CD14-positive monocyte (primary cell): ENCODE results near the gene DNM2. TPM values are rescaled to one million over a fixed set of nuclear protein-coding genes. Genes with fewer than 3 reads are reported as not detected.

Source experiments
- DNase-seq, 3 donors: peaks; one replicate each; pipeline ENCODE4 v3.0.0-alpha.2; 2011 to 2022
- H2AFZ ChIP-seq: 2 replicates; pipeline ENCODE4 v1.6.0; 2012; ENCODE audit warnings: mild to moderate bottlenecking, low read depth, low read length, inconsistent platforms; ENCODE audit not compliant: insufficient read depth, poor library complexity, severe bottlenecking
- H3K27ac ChIP-seq, 2 donors: 1 replicate in 1 of 2; 2 replicates in 1 of 2; pipeline ENCODE4 v1.5.1; 2012 to 2013; ENCODE audit warnings: low read length in 2 of 2, control low read depth in 1 of 2, inconsistent platforms in 1 of 2, low read depth in 1 of 2, mild to moderate bottlenecking in 1 of 2
- H3K27me3 ChIP-seq, 2 donors: one replicate each; pipeline versions ENCODE4 v1.6.0 to v1.6.1; 2011 to 2013; ENCODE audit warnings: low read length in 2 of 2; ENCODE audit not compliant: control insufficient read depth in 2 of 2, insufficient read depth in 2 of 2
- H3K36me3 ChIP-seq, 2 donors: replicated peaks in 1 of 2; 1 replicate in 1 of 2; 2 replicates in 1 of 2; pipeline versions ENCODE4 v1.5.1 to v1.6.1; 2012 to 2013; ENCODE audit warnings: low read length in 2 of 2, control low read depth in 1 of 2, inconsistent platforms in 1 of 2, mild to moderate bottlenecking in 1 of 2; ENCODE audit not compliant: insufficient read depth in 2 of 2, control insufficient read depth in 1 of 2
- H3K4me1 ChIP-seq, 2 donors: 1 replicate in 1 of 2; 2 replicates in 1 of 2; pipeline versions ENCODE4 v1.5.1 to v1.6.1; 2012 to 2013; ENCODE audit warnings: low read length in 2 of 2, control low read depth in 1 of 2, inconsistent platforms in 1 of 2, mild to moderate bottlenecking in 1 of 2, moderate library complexity in 1 of 2; ENCODE audit not compliant: insufficient read depth in 2 of 2, control insufficient read depth in 1 of 2
- H3K4me2 ChIP-seq: replicated peaks from 2 replicates; pipeline ENCODE3; 2012; ENCODE audit warnings: low read length, moderate library complexity, mild to moderate bottlenecking; ENCODE audit not compliant: poor library complexity, severe bottlenecking; ENCODE audit errors: extremely low read depth
- H3K4me3 ChIP-seq, 3 experiments: fragments of 200-600 bp in 1 of 3; sonication (generic) in 1 of 3; replicated peaks in 1 of 3; 1 replicate in 2 of 3; 2 replicates in 1 of 3; pipeline ENCODE4 v1.5.1; 2011 to 2013; ENCODE audit warnings: low read length in 3 of 3, mild to moderate bottlenecking in 3 of 3, control low read depth in 2 of 3, low read depth in 2 of 3, inconsistent platforms in 1 of 3, moderate library complexity in 1 of 3
- H3K79me2 ChIP-seq: 2 replicates; pipeline ENCODE4 v1.6.0; 2012; ENCODE audit warnings: mild to moderate bottlenecking, control low read depth, inconsistent platforms, low read length, moderate library complexity; ENCODE audit not compliant: insufficient read depth
- H3K9ac ChIP-seq: 2 replicates; pipeline ENCODE4 v1.6.0; 2017; ENCODE audit warnings: low read length, mild to moderate bottlenecking; ENCODE audit not compliant: insufficient read depth, poor library complexity, severe bottlenecking
- H3K9me3 ChIP-seq, 2 donors: replicated peaks in 1 of 2; 1 replicate in 1 of 2; 2 replicates in 1 of 2; pipeline versions ENCODE4 v1.5.1 to v1.6.1; 2012 to 2013; ENCODE audit warnings: low read length in 2 of 2, control low read depth in 1 of 2; ENCODE audit not compliant: control insufficient read depth in 1 of 2, insufficient read depth in 1 of 2
- H4K20me1 ChIP-seq: 2 replicates; pipeline ENCODE4 v1.6.0; 2012; ENCODE audit warnings: mild to moderate bottlenecking, low read length, control low read depth, moderate library complexity; ENCODE audit not compliant: insufficient read depth
- H3K27ac Mint-ChIP-seq, 7 donors: one replicate each; pipeline ENCODE4 v1.8.0; 2020; ENCODE audit warnings: mild to moderate bottlenecking in 7 of 7, mixed read lengths in 7 of 7, moderate library complexity in 6 of 7, inconsistent platforms in 2 of 7
- H3K27me3 Mint-ChIP-seq, 3 donors: one replicate each; pipeline ENCODE4 v1.8.0; 2021 to 2022; ENCODE audit warnings: low read depth in 3 of 3, mild to moderate bottlenecking in 3 of 3, mixed read lengths in 3 of 3, moderate library complexity in 3 of 3, inconsistent platforms in 1 of 3
- H3K36me3 Mint-ChIP-seq, 2 donors: one replicate each; pipeline ENCODE4 v1.8.0; 2020; ENCODE audit warnings: mixed read lengths in 2 of 2, inconsistent platforms in 1 of 2, mild to moderate bottlenecking in 1 of 2
- H3K4me1 Mint-ChIP-seq: one replicate; pipeline ENCODE4 v1.8.0; 2020; ENCODE audit warnings: mild to moderate bottlenecking, mixed read lengths
- H3K4me3 Mint-ChIP-seq, 2 donors: one replicate each; pipeline ENCODE4 v1.8.0; 2020; ENCODE audit warnings: mild to moderate bottlenecking in 2 of 2, mixed read lengths in 2 of 2, moderate library complexity in 1 of 2
- H3K9me3 Mint-ChIP-seq, 7 donors: one replicate each; pipeline ENCODE4 v1.8.0; 2020 to 2022; ENCODE audit warnings: mixed read lengths in 7 of 7, mild to moderate bottlenecking in 6 of 7, moderate library complexity in 6 of 7, inconsistent platforms in 2 of 7
- WGBS: methylation state at CpG from one replicate; pipeline ENCODE4 v1.1.5; 2013; ENCODE audit warnings: missing lambda C conversion rate; ENCODE audit not compliant: insufficient coverage; 5-methylcytosine and 5-hydroxymethylcytosine counted together
- intact Hi-C, 2 donors: fragments of 100-400 bp; cut with micrococcal nuclease; formaldehyde crosslinking; loops; one replicate each; pipeline versions ENCODE4 v1.15.0 to v1.15.1; 2023
- polyA plus RNA-seq, 3 donors: library from polyadenylated mRNA; depleted of rRNA in 1 of 3; unstranded in 2 of 3; stranded (reverse) in 1 of 3; fragments of 300-500 nt in 2 of 3; fragments of >200 nt in 1 of 3; fragmentation: Illumina TruSeq in 2 of 3; gene quantifications; 1 replicate in 2 of 3; 2 replicates in 1 of 3; pipeline ENCODE4 v1.2.3, GENCODE V29; 2012 to 2021
- TF ChIP-seq, protein P1 (sequence below): fragments of 200-600 bp; IDR thresholded peaks from one replicate; pipeline ENCODE4 v1.8.0; 2022; ENCODE audit warnings: antibody characterized with exemption, mild to moderate bottlenecking

The DNM2 gene
- polyA plus RNA-seq, 3 donors: 53.0 to 186 (median 69.5) TPM

DNA sequence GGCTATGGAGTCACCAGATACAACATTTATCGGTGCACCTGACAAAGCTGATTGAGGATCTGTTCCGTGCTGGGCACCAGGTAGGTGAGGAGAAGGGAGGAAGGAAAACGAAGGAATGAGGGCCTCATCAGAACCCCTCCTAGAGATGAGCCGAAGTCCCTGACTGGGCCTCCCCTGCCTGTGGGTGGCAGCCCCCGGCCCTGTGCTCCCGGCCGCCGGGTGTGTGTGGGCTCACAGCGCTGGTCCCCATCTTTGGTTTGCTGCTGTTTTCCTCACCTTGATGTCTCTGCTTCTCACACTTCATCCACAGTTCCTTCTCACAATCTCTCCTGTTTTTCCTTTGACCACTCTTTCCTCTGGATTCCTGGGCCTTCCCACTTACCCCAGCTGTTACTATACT, 85.4 kb downstream of the DNM2 start:
- H3K36me3 ChIP-seq: peaks cover 43 to 79% of the 10 kb centered on the region in 2 donors
- intact Hi-C loops: no loop called here
- H3K27me3 ChIP-seq: no peaks in the 10 kb centered on the region
- peaks cover 33% of the 10 kb centered on the region for H3K4me1 Mint-ChIP-seq
- no peaks in the 10 kb centered on the region for H3K27me3 Mint-ChIP-seq
- H3K36me3 Mint-ChIP-seq: peaks cover 50 to 77% of the 10 kb centered on the region in 2 donors
- peaks cover 31 to 44% of the 10 kb centered on the region in 2 donors for H3K4me1 ChIP-seq
- H3K4me3 ChIP-seq: no peak overlapping the region
- H3K27ac Mint-ChIP-seq: peak overlapping the region in 4 of 7 donors; percentile 28 to 73 (median 46)
- no peaks in the 10 kb centered on the region for H4K20me1 ChIP-seq
- H3K4me3 Mint-ChIP-seq: no peak overlapping the region
- peak overlapping the region in 1 of 2 donors; percentile 89 for H3K27ac ChIP-seq
- peaks cover 0 to 3% (median 0%) of the 10 kb centered on the region in 7 donors for H3K9me3 Mint-ChIP-seq
- no peaks in the 10 kb centered on the region for H3K9me3 ChIP-seq
- peaks cover 13% of the 10 kb centered on the region for H3K79me2 ChIP-seq
- H2AFZ ChIP-seq: no peak overlapping the region
- TF ChIP-seq, protein P1, sequence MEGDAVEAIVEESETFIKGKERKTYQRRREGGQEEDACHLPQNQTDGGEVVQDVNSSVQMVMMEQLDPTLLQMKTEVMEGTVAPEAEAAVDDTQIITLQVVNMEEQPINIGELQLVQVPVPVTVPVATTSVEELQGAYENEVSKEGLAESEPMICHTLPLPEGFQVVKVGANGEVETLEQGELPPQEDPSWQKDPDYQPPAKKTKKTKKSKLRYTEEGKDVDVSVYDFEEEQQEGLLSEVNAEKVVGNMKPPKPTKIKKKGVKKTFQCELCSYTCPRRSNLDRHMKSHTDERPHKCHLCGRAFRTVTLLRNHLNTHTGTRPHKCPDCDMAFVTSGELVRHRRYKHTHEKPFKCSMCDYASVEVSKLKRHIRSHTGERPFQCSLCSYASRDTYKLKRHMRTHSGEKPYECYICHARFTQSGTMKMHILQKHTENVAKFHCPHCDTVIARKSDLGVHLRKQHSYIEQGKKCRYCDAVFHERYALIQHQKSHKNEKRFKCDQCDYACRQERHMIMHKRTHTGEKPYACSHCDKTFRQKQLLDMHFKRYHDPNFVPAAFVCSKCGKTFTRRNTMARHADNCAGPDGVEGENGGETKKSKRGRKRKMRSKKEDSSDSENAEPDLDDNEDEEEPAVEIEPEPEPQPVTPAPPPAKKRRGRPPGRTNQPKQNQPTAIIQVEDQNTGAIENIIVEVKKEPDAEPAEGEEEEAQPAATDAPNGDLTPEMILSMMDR: no peak
- DNase-seq: no peak
- no peak overlapping the region for H3K9ac ChIP-seq
- WGBS: 100% methylated on average over 4 of the region's 9 CpGs
- no peak overlapping the region for H3K4me2 ChIP-seq

GRCh38 chr19:10805065-10805757, 87.3 kb downstream of the DNM2 start:
- Mint-ChIP-seq H3K4me3 (peak overlapping the region; percentile 4 to 64), H3K9me3 (peaks cover 0 to 3% (median 0%) of the 10 kb centered on the region in 7 donors), H3K27me3 (no peaks in the 10 kb centered on the region), H3K4me1 (peaks cover 52% of the 10 kb centered on the region), H3K27ac (peak overlapping the region; percentile 86 to 96 (median 93)), H3K36me3 (peaks cover 49 to 74% of the 10 kb centered on the region in 2 donors)
- Histone ChIP-seq H3K79me2 (peaks cover 15% of the 10 kb centered on the region), H3K9ac (peak overlapping the region; percentile 34), H3K36me3 (peaks cover 36 to 59% of the 10 kb centered on the region in 2 donors), H3K4me1 (peaks cover 51 to 63% of the 10 kb centered on the region in 2 donors), H3K27ac (peak overlapping the region; percentile 87 to 89), H3K4me3 (peak overlapping the region in 1 of 3 experiments; percentile 58), H3K4me2 (peak overlapping the region; percentile 57), H3K27me3 (no peaks in the 10 kb centered on the region), H4K20me1 (no peaks in the 10 kb centered on the region), H2AFZ (peak overlapping the region; percentile 50), H3K9me3 (no peaks in the 10 kb centered on the region)
- intact Hi-C loops: loop anchor here in 1 of 2 donors (5.0 kb wide), 1 partner anchor 88 kb away; the partner anchor contains the start of gene DNM2
- 24% methylated on average over 8 of the region's 11 CpGs for WGBS
- TF ChIP-seq, protein P1: no peak
- peak; percentile 75 to 93 (median 92) for DNase-seq
